Ishikawa (cell line): ENCODE measurements around the gene LYRM7.

Experiments used
- CEBPB ChIP-seq: IDR thresholded peaks from 2 replicates; pipeline ENCODE4 v1.6.1; 2012
- CREB1 ChIP-seq: IDR thresholded peaks from 2 replicates; pipeline ENCODE4 v1.6.1; 2012; ENCODE audit warnings: low read depth
- EGR1 ChIP-seq: IDR thresholded peaks from 2 replicates; pipeline ENCODE4 v1.6.1; 2012
- EP300 ChIP-seq: IDR thresholded peaks from 2 replicates; pipeline ENCODE4 v1.6.1; 2012; ENCODE audit warnings: borderline replicate concordance
- FOXM1 ChIP-seq: IDR thresholded peaks from 2 replicates; pipeline ENCODE4 v1.6.1; 2012; ENCODE audit warnings: low read depth, borderline replicate concordance
- MAX ChIP-seq: IDR thresholded peaks from 2 replicates; pipeline ENCODE4 v1.6.1; 2012
- NFIC ChIP-seq: IDR thresholded peaks from 2 replicates; pipeline ENCODE4 v1.6.1; 2012
- RAD21 ChIP-seq: IDR thresholded peaks from 2 replicates; pipeline ENCODE4 v1.6.1; 2012; ENCODE audit warnings: low read depth
- REST ChIP-seq: IDR thresholded peaks from 2 replicates; pipeline ENCODE4 v1.6.1; 2012; ENCODE audit warnings: low read depth, mild to moderate bottlenecking
- TAF1 ChIP-seq: IDR thresholded peaks from 2 replicates; pipeline ENCODE4 v1.6.1; 2012; ENCODE audit warnings: low read depth, mild to moderate bottlenecking
- TCF12 ChIP-seq: IDR thresholded peaks from 2 replicates; pipeline ENCODE4 v1.6.1; 2012; ENCODE audit warnings: low read depth
- TEAD4 ChIP-seq: IDR thresholded peaks from 2 replicates; pipeline ENCODE4 v1.6.1; 2012
- USF1 ChIP-seq: IDR thresholded peaks from 2 replicates; pipeline ENCODE4 v1.6.1; 2012
- YY1 ChIP-seq: IDR thresholded peaks from 2 replicates; pipeline ENCODE4 v1.6.1; 2012; ENCODE audit warnings: low read depth
- ZBTB7A ChIP-seq: IDR thresholded peaks from 2 replicates; pipeline ENCODE4 v1.6.1; 2012; ENCODE audit warnings: low read depth

The LYRM7 gene

GRCh38 chr5:131148835-131149234 is 21.9 kb upstream of the LYRM7 start:
- TF ChIP-seq EGR1 (no peak), REST (no peak), NFIC (no peak), TAF1 (no peak), USF1 (no peak), TEAD4 (no peak), CEBPB (no peak), FOXM1 (no peak), MAX (no peak), RAD21 (no peak)

- TF ChIP-seq EP300 (no peak), NFIC (no peak), FOXM1 (no peak)
These were observed 20.3 kb upstream of the LYRM7 start for GRCh38 chr5:131150408-131150807.

- TF ChIP-seq EGR1, result no peak
- no peak for TF ChIP-seq MAX
- no peak for TF ChIP-seq YY1
- TF ChIP-seq NFIC, result no peak
- no peak for TF ChIP-seq TEAD4
- no peak for TF ChIP-seq EP300
- TF ChIP-seq TCF12, result no peak
- TF ChIP-seq ZBTB7A, result no peak
- no peak for TF ChIP-seq TAF1
- no peak for TF ChIP-seq CREB1
- no peak for TF ChIP-seq CEBPB
- no peak for TF ChIP-seq REST
- TF ChIP-seq FOXM1, result no peak
- TF ChIP-seq RAD21, result no peak
- TF ChIP-seq USF1, result no peak
These were observed 19.5 kb upstream of the LYRM7 start for GRCh38 chr5:131151216-131151615.

GRCh38 chr5:131156385-131156784 is 14.4 kb upstream of the LYRM7 start:
- TF ChIP-seq FOXM1 (no peak), EP300 (no peak), TEAD4 (no peak), EGR1 (no peak), MAX (no peak), REST (no peak), CREB1 (no peak), ZBTB7A (no peak), NFIC (no peak), CEBPB (no peak), USF1 (no peak), YY1 (no peak), RAD21 (no peak), TCF12 (no peak), TAF1 (no peak)
